ENCODE data around the gene TRIM15. TPM values are rescaled to one million over a fixed set of nuclear protein-coding genes. Genes with fewer than 3 reads are reported as not detected.
"Not testable (repeated sequence)": the region's sequence is repeated elsewhere in the genome, so short reads cannot be mapped to it uniquely, and the experiment has no call there.

Gene TRIM15
- total and polyA plus RNA-seq, 2 donors = not detected

DNA sequence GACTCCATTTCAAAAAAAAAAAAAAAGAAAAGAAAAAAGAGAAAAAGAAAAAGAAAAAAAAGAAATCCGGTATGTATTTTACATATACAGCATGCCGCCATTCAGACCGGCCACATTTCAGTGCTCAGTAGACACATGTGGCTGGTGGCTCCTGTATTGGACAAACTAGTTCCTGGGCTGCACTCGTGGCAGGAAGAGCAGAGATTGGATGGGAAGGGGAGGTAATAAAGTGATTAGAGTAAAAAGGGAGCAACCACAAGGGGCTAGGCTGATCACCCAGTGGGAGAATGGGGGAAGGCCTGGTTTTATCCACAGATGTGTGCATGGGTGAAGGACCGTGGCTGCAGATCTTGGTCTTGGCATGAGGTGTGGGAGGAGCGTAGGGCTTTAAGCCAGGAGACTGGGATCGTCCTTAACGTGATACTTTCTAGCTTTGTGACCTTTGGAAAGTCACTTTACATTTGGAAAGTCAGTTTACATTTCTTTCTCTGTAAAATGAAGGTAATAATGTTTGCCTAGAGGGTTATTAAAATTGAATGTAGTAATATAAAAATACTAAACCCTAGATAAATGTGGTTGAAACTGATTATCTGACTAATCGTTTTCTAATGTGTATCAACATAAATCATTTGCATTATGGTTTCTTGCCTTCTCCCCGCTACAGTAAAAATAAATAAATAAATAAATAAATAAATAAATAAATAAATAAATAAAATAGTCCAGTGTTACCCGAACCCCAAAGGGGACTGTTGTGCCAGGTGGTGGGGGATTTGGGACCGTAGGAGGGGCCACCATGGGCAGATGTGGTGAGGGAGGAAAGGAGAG, 869 bp upstream of the TRIM15 start:
- H3K4me3 ChIP-seq (ENCODE audit: low read depth, low read length) = no peak overlapping the region
- H3K4me1 ChIP-seq (ENCODE audit: insufficient read depth) = no peaks in the 10 kb centered on the region
- 78% methylated on average over 12 of the region's 12 CpGs for WGBS
- H3K36me3 ChIP-seq (ENCODE audit: insufficient read depth) = no peaks in the 10 kb centered on the region
- H3K27ac ChIP-seq (ENCODE audit: low read depth) = no peak overlapping the region
- DNase-seq (ENCODE audit: extremely low spot score) = no peak

- no peaks in the 10 kb centered on the region for H3K36me3 ChIP-seq (ENCODE audit: insufficient read depth)
- H3K27ac ChIP-seq (ENCODE audit: low read depth) = no peak overlapping the region
- 92% methylated on average over 16 of the region's 16 CpGs for WGBS
- H3K4me1 ChIP-seq (ENCODE audit: insufficient read depth) = no peaks in the 10 kb centered on the region
- H3K4me3 ChIP-seq (ENCODE audit: low read depth, low read length) = no peak overlapping the region
- DNase-seq (ENCODE audit: extremely low spot score) = no peak
Observed at GRCh38 chr6:30163918-30164654, 740 bp downstream of the TRIM15 start.

DNA sequence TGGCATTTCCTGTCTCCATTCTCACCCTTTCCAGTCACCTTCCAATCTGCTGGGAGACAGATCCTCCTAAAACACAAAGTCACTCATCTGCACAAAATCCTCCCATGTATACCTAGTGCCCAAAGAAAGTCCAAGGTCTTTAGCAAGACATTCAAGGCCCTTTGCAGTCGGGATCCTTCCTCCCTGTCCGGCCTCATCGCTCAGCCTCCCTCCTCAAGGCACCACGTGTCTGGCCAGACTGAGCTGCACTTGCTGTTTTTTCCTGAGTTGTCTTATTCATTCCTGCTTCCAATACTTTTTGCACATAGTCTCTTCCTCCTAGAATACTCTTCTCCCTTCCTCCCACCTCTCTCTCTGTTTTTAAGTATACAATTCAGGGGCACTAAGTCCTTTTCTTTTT, 1.4 kb downstream of the TRIM15 start:
- DNase-seq (ENCODE audit: extremely low spot score) = no peak
- Histone ChIP-seq H3K4me3 (ENCODE audit: low read depth, low read length) (no peak overlapping the region), H3K27ac (ENCODE audit: low read depth) (no peak overlapping the region), H3K4me1 (ENCODE audit: insufficient read depth) (no peaks in the 10 kb centered on the region), H3K36me3 (ENCODE audit: insufficient read depth) (no peaks in the 10 kb centered on the region)
- WGBS = 80% methylated on average over 4 of the region's 4 CpGs

- WGBS = 89% methylated on average over 1 of the region's 1 CpG
- not testable (repeated sequence) for H3K36me3 ChIP-seq (ENCODE audit: insufficient read depth); H3K27ac ChIP-seq (ENCODE audit: low read depth); H3K4me3 ChIP-seq (ENCODE audit: low read depth, low read length); DNase-seq (ENCODE audit: extremely low spot score); H3K4me1 ChIP-seq (ENCODE audit: insufficient read depth)
Observed at GRCh38 chr6:30165238-30165637, 1.9 kb downstream of the TRIM15 start.

- no peak for DNase-seq (ENCODE audit: extremely low spot score)
- H3K4me3 ChIP-seq (ENCODE audit: low read depth, low read length) = no peak overlapping the region
- 66% methylated on average over 6 of the region's 6 CpGs for WGBS
- H3K27ac ChIP-seq (ENCODE audit: low read depth) = no peak overlapping the region
- no peaks in the 10 kb centered on the region for H3K4me1 ChIP-seq (ENCODE audit: insufficient read depth)
- H3K36me3 ChIP-seq (ENCODE audit: insufficient read depth) = no peaks in the 10 kb centered on the region
Observed at GRCh38 chr6:30167101-30167500, 3.8 kb downstream of the TRIM15 start.

DNA sequence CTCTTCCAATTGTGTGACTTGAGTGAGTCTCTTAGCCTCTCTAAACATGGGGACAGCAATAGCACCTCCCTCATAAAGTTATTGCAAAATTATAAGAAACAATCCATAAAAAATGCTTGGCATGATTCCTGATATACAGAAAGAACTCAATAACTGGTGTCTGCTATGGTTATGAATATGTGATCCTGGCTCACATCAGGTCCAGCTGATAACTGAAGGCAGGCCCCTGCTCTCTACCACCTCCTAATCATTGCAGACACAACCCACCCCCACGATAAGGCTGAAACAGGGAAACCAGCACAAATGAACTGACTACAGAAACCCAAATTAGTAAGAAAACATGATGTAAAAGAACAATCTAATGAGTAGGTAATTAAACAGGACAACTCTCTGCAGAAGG, 5.4 kb downstream of the TRIM15 start:
- Histone ChIP-seq H3K36me3 (ENCODE audit: insufficient read depth) (no peaks in the 10 kb centered on the region), H3K4me3 (ENCODE audit: low read depth, low read length) (no peak overlapping the region), H3K4me1 (ENCODE audit: insufficient read depth) (no peaks in the 10 kb centered on the region), H3K27ac (ENCODE audit: low read depth) (no peak overlapping the region)
- WGBS = 56% methylated on average over 1 of the region's 1 CpG
- no peak for DNase-seq (ENCODE audit: extremely low spot score)

DNA sequence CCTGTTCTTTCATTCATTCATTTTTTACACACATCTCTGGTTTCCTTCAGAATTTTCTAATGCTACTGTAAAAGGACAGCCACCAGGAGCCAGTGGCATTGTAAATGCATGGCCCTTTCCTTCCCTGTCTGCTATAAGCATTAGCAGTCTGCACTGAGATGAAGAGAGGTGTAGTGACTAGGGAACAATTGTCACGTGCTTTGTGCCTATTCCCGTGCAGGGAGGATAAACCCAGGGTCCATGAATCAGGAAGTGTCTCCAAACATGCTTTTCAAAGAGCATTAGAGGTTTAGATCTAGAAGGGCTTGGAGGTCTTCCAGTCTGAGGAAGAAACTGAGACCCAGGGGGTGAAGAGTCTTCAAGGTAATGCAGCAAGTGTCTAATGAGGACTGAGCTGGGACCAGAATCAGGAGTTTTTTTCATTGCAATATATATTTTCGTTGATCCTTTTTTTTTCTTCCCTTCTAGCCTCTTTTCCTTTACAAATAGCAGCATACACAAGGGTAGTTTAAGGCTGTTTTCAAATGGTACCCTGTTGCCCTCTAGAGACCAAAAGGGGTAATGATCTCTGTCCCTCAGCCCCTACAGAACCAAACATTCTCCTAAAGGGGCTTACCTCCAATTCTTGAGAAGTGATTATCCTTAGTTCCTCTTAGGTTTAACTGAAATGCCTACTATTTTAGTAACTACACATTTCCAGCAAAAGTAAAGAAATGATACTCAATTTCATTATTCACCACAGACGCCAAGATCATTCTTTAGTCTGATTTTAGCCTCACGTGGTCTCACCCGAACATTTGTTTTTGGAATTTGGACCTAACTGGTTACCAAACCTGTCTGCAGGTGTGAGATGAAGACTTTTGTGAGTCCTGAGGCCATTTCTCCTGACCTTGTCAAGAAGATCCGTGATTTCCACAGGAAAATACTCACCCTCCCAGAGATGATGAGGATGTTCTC, 6.6 kb downstream of the TRIM15 start:
- Histone ChIP-seq H3K4me1 (ENCODE audit: insufficient read depth) (no peaks in the 10 kb centered on the region), H3K27ac (ENCODE audit: low read depth) (no peak overlapping the region), H3K36me3 (ENCODE audit: insufficient read depth) (no peaks in the 10 kb centered on the region), H3K4me3 (ENCODE audit: low read depth, low read length) (no peak overlapping the region)
- 27% methylated on average over 7 of the region's 7 CpGs for WGBS
- DNase-seq (ENCODE audit: extremely low spot score) = peak; percentile 8

GRCh38 chr6:30171677-30172471, 8.5 kb downstream of the TRIM15 start:
- H3K36me3 ChIP-seq (ENCODE audit: insufficient read depth) = no peaks in the 10 kb centered on the region
- H3K27ac ChIP-seq (ENCODE audit: low read depth) = no peak overlapping the region
- H3K4me1 ChIP-seq (ENCODE audit: insufficient read depth) = no peaks in the 10 kb centered on the region
- DNase-seq (ENCODE audit: extremely low spot score) = no peak
- H3K4me3 ChIP-seq (ENCODE audit: low read depth, low read length) = no peak overlapping the region
- WGBS = 2% methylated on average over 62 of the region's 62 CpGs

DNA sequence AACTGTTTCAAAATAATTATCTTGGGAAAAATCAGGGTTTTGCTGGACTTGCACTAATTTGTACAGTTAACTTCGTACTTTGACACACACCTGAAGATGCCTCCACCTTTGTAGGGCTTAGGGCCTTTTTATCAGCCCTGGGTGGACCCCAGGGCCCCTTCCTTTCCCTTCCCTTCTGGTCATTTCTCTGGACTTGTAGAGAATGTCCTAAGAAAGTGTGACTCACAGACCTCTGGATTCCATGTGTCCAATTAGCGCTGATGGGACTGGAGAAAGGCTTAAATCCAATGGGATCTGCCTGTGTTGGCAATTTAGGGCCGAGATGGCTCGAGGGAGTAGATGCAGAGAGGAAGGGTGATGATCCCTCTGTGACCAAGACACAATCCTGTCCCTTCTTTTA, 9.3 kb downstream of the TRIM15 start:
- DNase-seq (ENCODE audit: extremely low spot score) = no peak
- 82% methylated on average over 4 of the region's 4 CpGs for WGBS
- Histone ChIP-seq H3K4me3 (ENCODE audit: low read depth, low read length) (no peak overlapping the region), H3K27ac (ENCODE audit: low read depth) (no peak overlapping the region), H3K36me3 (ENCODE audit: insufficient read depth) (no peaks in the 10 kb centered on the region), H3K4me1 (ENCODE audit: insufficient read depth) (no peaks in the 10 kb centered on the region)

GRCh38 chr6:30175765-30176164, 12.4 kb downstream of the TRIM15 start:
- Histone ChIP-seq H3K4me3 (ENCODE audit: low read depth, low read length) (no peak overlapping the region), H3K36me3 (ENCODE audit: insufficient read depth) (no peaks in the 10 kb centered on the region), H3K27ac (ENCODE audit: low read depth) (no peak overlapping the region), H3K4me1 (ENCODE audit: insufficient read depth) (no peaks in the 10 kb centered on the region)
- WGBS = 73% methylated on average over 2 of the region's 2 CpGs
- no peak for DNase-seq (ENCODE audit: extremely low spot score)

DNA sequence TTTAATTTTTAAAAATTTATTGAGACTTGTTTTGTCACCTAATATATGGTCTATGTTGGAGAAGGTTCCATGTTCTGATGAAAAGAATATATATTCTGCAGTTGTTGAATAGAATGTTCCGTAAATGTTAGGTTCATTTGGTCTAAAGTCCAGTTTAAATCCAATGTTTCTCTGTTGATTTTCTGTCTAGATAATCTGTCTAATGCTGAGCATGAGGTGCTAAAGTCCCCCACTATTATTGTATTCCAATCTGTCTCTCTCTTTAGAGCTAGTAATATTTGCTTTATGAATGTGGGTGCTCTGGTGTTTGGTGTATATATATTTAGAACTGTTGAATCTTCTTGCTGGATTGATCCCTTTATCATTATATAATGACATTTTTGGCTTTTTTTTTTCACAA, 15.5 kb downstream of the TRIM15 start:
- no peaks in the 10 kb centered on the region for H3K36me3 ChIP-seq (ENCODE audit: insufficient read depth)
- no peak overlapping the region for H3K4me3 ChIP-seq (ENCODE audit: low read depth, low read length)
- WGBS = 47% methylated on average over 1 of the region's 1 CpG
- H3K27ac ChIP-seq (ENCODE audit: low read depth) = no peak overlapping the region
- no peak for DNase-seq (ENCODE audit: extremely low spot score)
- no peaks in the 10 kb centered on the region for H3K4me1 ChIP-seq (ENCODE audit: insufficient read depth)

DNA sequence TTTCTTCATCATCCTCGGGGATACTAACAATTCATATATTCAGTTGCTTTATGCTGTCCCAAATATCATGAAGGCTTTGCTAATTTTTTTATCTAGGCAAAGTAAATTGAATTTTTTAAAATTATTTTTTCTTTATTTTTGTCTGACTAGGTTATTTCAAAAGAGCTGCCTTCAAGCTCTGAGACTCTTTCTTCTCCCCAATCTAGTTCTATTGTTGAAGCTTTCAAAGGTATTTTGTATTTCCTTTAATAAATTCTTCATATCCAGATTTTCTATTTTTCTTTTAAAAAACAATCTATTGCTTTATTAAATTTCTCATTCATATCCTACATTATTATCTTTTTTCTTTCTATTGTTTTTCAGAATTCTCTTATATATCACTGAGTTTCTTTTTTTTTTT, 16.8 kb downstream of the TRIM15 start:
- 93% methylated on average over 1 of the region's 1 CpG for WGBS
- Histone ChIP-seq H3K36me3 (ENCODE audit: insufficient read depth) (no peaks in the 10 kb centered on the region), H3K4me1 (ENCODE audit: insufficient read depth) (no peaks in the 10 kb centered on the region), H3K27ac (ENCODE audit: low read depth) (no peak overlapping the region), H3K4me3 (ENCODE audit: low read depth, low read length) (no peak overlapping the region)
- DNase-seq (ENCODE audit: extremely low spot score) = no peak
